Neural progenitor cell (in vitro differentiated cells): ENCODE data around the gene SH3PXD2B.

Source experiments
- EZH2 ChIP-seq: fragments of 200-600 bp; sonication (generic); IDR thresholded peaks from 2 replicates; pipeline ENCODE4 v1.6.1; 2017; ENCODE audit warnings: antibody characterized with exemption, mild to moderate bottlenecking, moderate library complexity
- TF ChIP-seq, protein P1 (sequence below): fragments of 200-600 bp; sonication (generic); IDR thresholded peaks from 2 replicates; pipeline ENCODE4 v1.5.1; 2017; ENCODE audit warnings: antibody characterized with exemption, mild to moderate bottlenecking

DNA sequence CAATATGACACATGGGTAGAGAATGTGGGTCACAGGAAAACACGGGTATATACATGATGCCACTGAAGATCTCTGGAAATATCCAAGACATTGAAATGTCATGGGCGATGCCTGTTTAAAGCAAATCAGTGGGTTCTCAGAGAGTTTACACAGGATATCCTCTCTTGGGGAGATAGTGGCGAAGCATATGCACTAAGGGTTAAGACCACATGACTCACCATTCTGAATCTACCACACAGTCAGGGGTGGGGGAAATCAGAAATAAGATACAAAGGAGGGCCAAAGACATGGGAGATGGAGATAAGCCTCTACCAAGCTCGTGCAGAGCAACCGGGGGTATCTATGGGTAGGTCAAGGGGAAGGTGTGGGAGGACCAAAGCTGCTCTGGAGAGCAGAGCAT is 58.8 kb downstream of the SH3PXD2B start:
- TF ChIP-seq, protein P1, sequence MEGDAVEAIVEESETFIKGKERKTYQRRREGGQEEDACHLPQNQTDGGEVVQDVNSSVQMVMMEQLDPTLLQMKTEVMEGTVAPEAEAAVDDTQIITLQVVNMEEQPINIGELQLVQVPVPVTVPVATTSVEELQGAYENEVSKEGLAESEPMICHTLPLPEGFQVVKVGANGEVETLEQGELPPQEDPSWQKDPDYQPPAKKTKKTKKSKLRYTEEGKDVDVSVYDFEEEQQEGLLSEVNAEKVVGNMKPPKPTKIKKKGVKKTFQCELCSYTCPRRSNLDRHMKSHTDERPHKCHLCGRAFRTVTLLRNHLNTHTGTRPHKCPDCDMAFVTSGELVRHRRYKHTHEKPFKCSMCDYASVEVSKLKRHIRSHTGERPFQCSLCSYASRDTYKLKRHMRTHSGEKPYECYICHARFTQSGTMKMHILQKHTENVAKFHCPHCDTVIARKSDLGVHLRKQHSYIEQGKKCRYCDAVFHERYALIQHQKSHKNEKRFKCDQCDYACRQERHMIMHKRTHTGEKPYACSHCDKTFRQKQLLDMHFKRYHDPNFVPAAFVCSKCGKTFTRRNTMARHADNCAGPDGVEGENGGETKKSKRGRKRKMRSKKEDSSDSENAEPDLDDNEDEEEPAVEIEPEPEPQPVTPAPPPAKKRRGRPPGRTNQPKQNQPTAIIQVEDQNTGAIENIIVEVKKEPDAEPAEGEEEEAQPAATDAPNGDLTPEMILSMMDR = no peak
- TF ChIP-seq EZH2 = no peak
